Measurements from ENCODE around the gene SELENBP1. TPM values are rescaled to one million over a fixed set of nuclear protein-coding genes. Genes with fewer than 3 reads are reported as not detected.

SELENBP1 gene
- polyA plus RNA-seq, 1 donor from 2014 or later, result not detected

DNA sequence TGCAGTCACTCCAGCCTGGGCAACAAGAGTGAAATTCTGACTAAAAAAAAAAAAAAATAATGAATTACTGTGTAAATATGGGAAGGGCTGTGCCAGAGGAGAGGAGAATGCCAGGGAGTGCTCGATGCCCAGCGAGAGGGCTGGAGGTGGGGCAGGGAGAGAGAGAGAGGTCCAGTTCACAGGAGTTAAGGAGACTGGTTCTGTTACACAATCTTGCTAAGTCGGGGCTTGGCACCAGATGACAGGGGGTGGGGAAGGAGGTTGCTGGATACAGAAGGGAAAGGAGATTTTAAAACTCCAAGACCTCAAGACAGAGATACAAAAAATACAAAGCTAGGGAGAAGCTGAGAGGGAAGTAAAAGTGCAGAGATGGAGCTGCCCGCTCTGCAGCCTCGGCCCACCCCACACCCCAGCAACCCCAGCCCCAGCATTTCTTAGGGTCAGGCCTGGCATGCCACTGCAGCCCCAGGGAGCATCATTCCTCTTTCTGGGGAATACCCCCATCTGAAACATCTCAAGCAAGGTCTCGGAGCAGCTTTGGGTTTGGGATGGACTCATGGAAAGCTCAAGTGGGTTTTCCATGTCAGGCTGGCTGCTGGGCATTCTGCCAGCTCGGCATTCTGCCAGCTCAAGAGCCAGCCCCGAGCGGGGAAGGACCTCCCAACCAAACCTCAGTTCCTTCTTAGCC lies 991 bp downstream of the SELENBP1 start:
- no peak overlapping the region for H3K4me3 ChIP-seq (ENCODE audit: low read length)
- H3K4me2 ChIP-seq (ENCODE audit: low read length), result no peak overlapping the region
- no peaks in the 10 kb centered on the region for H3K27me3 ChIP-seq (ENCODE audit: insufficient read depth, low read depth, low read length)
- H3K27ac ChIP-seq (ENCODE audit: low read length), result no peak overlapping the region
- H3K9ac ChIP-seq (ENCODE audit: low read length), result no peak overlapping the region
- no peaks in the 10 kb centered on the region for H3K9me2 ChIP-seq (ENCODE audit: insufficient read depth, low read length)
- no peaks in the 10 kb centered on the region for H3K36me3 ChIP-seq (ENCODE audit: insufficient read depth, low read length)
- TF ChIP-seq, protein P1, sequence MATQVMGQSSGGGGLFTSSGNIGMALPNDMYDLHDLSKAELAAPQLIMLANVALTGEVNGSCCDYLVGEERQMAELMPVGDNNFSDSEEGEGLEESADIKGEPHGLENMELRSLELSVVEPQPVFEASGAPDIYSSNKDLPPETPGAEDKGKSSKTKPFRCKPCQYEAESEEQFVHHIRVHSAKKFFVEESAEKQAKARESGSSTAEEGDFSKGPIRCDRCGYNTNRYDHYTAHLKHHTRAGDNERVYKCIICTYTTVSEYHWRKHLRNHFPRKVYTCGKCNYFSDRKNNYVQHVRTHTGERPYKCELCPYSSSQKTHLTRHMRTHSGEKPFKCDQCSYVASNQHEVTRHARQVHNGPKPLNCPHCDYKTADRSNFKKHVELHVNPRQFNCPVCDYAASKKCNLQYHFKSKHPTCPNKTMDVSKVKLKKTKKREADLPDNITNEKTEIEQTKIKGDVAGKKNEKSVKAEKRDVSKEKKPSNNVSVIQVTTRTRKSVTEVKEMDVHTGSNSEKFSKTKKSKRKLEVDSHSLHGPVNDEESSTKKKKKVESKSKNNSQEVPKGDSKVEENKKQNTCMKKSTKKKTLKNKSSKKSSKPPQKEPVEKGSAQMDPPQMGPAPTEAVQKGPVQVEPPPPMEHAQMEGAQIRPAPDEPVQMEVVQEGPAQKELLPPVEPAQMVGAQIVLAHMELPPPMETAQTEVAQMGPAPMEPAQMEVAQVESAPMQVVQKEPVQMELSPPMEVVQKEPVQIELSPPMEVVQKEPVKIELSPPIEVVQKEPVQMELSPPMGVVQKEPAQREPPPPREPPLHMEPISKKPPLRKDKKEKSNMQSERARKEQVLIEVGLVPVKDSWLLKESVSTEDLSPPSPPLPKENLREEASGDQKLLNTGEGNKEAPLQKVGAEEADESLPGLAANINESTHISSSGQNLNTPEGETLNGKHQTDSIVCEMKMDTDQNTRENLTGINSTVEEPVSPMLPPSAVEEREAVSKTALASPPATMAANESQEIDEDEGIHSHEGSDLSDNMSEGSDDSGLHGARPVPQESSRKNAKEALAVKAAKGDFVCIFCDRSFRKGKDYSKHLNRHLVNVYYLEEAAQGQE (IDR thresholded peaks at IDR 0.05; ENCODE audit: borderline replicate concordance), result no peak
- TF ChIP-seq MXI1 (conservative IDR thresholded peaks at IDR 0.05; ENCODE audit: poor library complexity, severe bottlenecking), result no peak
- no peak for TF ChIP-seq EP300 (conservative IDR thresholded peaks at IDR 0.05; ENCODE audit: poor library complexity, severe bottlenecking)
- TF ChIP-seq, protein P2, sequence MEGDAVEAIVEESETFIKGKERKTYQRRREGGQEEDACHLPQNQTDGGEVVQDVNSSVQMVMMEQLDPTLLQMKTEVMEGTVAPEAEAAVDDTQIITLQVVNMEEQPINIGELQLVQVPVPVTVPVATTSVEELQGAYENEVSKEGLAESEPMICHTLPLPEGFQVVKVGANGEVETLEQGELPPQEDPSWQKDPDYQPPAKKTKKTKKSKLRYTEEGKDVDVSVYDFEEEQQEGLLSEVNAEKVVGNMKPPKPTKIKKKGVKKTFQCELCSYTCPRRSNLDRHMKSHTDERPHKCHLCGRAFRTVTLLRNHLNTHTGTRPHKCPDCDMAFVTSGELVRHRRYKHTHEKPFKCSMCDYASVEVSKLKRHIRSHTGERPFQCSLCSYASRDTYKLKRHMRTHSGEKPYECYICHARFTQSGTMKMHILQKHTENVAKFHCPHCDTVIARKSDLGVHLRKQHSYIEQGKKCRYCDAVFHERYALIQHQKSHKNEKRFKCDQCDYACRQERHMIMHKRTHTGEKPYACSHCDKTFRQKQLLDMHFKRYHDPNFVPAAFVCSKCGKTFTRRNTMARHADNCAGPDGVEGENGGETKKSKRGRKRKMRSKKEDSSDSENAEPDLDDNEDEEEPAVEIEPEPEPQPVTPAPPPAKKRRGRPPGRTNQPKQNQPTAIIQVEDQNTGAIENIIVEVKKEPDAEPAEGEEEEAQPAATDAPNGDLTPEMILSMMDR (IDR thresholded peaks at IDR 0.05; ENCODE audit: poor library complexity, severe bottlenecking), result no peak
- no peak for TF ChIP-seq RAD21 (conservative IDR thresholded peaks at IDR 0.05)
- no peak for TF ChIP-seq POLR2AphosphoS5 (IDR thresholded peaks at IDR 0.05)
- TF ChIP-seq SMC3 (conservative IDR thresholded peaks at IDR 0.05; ENCODE audit: poor library complexity), result no peak
- no peak for TF ChIP-seq TAF1 (IDR thresholded peaks at IDR 0.05; ENCODE audit: low read depth)
- no peak for TF ChIP-seq EZH2 (IDR thresholded peaks at IDR 0.05; ENCODE audit: borderline replicate concordance, insufficient read depth, low read length, poor library complexity, severe bottlenecking)
- no peaks in the 10 kb centered on the region for H4K20me1 ChIP-seq (ENCODE audit: insufficient read depth)
- no peaks in the 10 kb centered on the region for H3K79me2 ChIP-seq (replicated peaks; ENCODE audit: insufficient read depth, low read length)
- no peaks in the 10 kb centered on the region for H3K9me3 ChIP-seq (ENCODE audit: low read length)
- H3F3A ChIP-seq (ENCODE audit: insufficient read depth, low read length, poor library complexity, severe bottlenecking), result no peaks in the 10 kb centered on the region
- H2AFZ ChIP-seq (ENCODE audit: low read depth, low read length), result no peak overlapping the region

DNA sequence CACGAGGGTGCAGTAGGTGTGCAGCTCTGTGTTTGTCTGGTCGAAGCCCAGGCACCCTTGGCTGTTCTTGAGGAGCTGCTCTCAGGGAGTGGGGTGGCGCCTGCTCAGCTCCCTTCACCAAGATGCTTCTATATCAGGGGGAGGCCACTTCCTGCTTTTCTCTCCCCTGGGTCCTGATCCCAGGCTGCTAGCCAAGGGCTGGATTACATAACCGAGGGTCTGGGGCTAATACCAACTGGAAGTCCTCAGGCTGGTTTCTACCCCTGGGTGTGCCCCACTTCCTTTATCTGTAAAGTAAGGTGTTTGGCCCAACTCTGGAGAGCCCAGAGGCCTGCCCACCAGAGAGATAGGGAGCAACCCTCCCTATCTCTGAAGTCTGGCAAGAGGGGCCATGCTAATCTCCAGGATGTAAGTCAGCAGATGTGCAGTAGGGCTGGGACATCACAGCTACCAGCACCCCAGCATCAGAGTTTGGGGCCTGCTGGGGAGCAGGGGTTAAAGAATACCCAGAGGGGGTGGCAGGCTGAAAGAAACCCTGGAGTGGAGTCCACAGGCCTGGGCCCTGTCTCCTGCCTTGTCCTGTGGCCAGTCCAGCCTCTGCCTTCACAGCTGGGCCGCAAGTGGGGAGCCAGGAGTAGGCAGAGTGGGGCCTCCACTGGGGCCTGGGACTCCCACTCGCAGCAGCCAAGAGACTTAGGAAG lies 2.1 kb downstream of the SELENBP1 start:
- Histone ChIP-seq H4K20me1 (ENCODE audit: insufficient read depth) (no peaks in the 10 kb centered on the region), H2AFZ (ENCODE audit: low read depth, low read length) (no peak overlapping the region), H3K9me3 (ENCODE audit: low read length) (no peaks in the 10 kb centered on the region), H3K36me3 (ENCODE audit: insufficient read depth, low read length) (no peaks in the 10 kb centered on the region), H3K79me2 (replicated peaks; ENCODE audit: insufficient read depth, low read length) (no peaks in the 10 kb centered on the region), H3K27me3 (ENCODE audit: insufficient read depth, low read depth, low read length) (no peaks in the 10 kb centered on the region), H3K4me3 (ENCODE audit: low read length) (no peak overlapping the region), H3K27ac (ENCODE audit: low read length) (no peak overlapping the region), H3K4me2 (ENCODE audit: low read length) (no peak overlapping the region), H3K9ac (ENCODE audit: low read length) (no peak overlapping the region), H3F3A (ENCODE audit: insufficient read depth, low read length, poor library complexity, severe bottlenecking) (no peaks in the 10 kb centered on the region), H3K9me2 (ENCODE audit: insufficient read depth, low read length) (no peaks in the 10 kb centered on the region)
- TF ChIP-seq POLR2AphosphoS5 (IDR thresholded peaks at IDR 0.05) (no peak), SMC3 (conservative IDR thresholded peaks at IDR 0.05; ENCODE audit: poor library complexity) (no peak), TAF1 (IDR thresholded peaks at IDR 0.05; ENCODE audit: low read depth) (no peak), EP300 (conservative IDR thresholded peaks at IDR 0.05; ENCODE audit: poor library complexity, severe bottlenecking) (no peak), EZH2 (IDR thresholded peaks at IDR 0.05; ENCODE audit: borderline replicate concordance, insufficient read depth, low read length, poor library complexity, severe bottlenecking) (no peak), MXI1 (conservative IDR thresholded peaks at IDR 0.05; ENCODE audit: poor library complexity, severe bottlenecking) (no peak), RAD21 (conservative IDR thresholded peaks at IDR 0.05) (no peak)
- TF ChIP-seq, protein P2 (IDR thresholded peaks at IDR 0.05; ENCODE audit: poor library complexity, severe bottlenecking), result no peak
- TF ChIP-seq, protein P1 (IDR thresholded peaks at IDR 0.05; ENCODE audit: borderline replicate concordance), result no peak
